Cardiac fibroblast (primary cell): ENCODE measurements around the gene PTPRR.

Source experiments
- DNase-seq, 2 donors: peaks; one replicate each; pipeline versions ENCODE4 v3.0.0 to v3.0.0-alpha.2; 2010; ENCODE audit warnings: low read depth in 2 of 2
- H3K4me3 ChIP-seq, 2 donors: replicated peaks in 1 of 2; 1 replicate in 1 of 2; 2 replicates in 1 of 2; pipeline ENCODE4 v1.5.1; 2011; ENCODE audit warnings: low read depth in 2 of 2, low read length in 2 of 2, mild to moderate bottlenecking in 2 of 2, moderate library complexity in 1 of 2
- CTCF ChIP-seq: IDR thresholded peaks from one replicate; pipeline ENCODE4 v1.5.1; 2011; ENCODE audit warnings: low read depth, mild to moderate bottlenecking, low read length, inconsistent platforms

The PTPRR gene

DNA sequence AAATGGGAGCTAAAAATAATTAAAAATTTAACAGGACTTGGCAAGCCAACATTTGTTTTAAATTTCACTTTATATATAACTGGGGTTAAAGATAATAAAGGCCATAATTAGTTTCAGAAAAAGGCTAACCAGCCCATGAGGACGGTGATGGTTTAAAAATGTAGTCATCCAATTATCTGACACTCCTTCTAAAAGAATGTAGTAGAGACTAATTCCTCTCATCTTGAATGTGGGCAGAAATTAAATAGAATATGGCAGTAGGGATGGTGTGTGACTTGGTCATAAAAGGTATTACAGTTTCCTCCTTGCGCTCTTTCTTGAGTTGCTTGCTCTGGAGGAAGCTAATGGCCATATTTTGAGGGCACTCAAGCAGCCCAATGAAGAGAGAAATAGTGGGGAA is 234.2 kb downstream of the PTPRR start:
- no peak for TF ChIP-seq CTCF
- DNase-seq: no peak
- no peak overlapping the region for H3K4me3 ChIP-seq

DNA sequence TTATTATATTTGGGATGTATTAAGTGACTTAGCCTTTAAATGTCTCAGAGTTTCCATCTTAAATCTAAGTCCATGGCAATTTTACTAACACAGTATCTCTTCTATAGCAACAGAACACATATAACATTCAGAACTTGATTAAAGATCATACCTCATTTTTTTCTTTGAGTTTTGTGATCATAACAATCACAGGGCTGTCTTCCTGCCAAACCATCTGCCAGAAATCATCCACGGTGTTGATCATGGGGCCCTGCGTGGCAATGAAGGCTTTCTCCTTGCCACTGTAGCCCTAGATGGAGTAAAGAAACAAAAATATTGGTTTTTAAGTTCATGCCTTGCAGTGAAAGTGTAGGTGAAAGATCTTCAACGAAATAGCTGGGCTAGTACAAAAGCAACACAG is 236.6 kb downstream of the PTPRR start:
- TF ChIP-seq CTCF: no peak
- no peak for DNase-seq
- H3K4me3 ChIP-seq: no peak overlapping the region

GRCh38 chr12:70671698-70672097 is 248.8 kb downstream of the PTPRR start:
- no peak for TF ChIP-seq CTCF
- no peak overlapping the region for H3K4me3 ChIP-seq
- no peak for DNase-seq

DNA sequence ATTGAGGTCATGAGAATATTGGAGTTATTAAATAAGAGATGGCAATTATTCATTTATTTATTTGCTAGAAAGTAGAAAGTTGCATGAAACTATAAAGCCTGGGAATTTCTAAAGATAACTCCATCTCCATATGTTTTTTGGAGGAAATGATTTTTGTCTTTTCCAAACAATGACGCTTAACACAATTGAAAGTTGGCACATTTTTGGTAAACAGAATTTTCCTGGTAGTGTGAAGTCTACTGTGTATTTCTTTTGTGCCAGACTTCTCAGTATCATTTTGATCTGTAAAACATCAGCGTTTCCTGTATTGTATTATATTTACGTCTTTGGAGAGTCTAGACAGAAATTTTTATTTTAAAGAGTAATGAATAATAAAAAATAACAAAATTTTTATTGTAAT is 249.6 kb downstream of the PTPRR start:
- TF ChIP-seq CTCF: no peak
- DNase-seq: no peak
- no peak overlapping the region for H3K4me3 ChIP-seq

DNA sequence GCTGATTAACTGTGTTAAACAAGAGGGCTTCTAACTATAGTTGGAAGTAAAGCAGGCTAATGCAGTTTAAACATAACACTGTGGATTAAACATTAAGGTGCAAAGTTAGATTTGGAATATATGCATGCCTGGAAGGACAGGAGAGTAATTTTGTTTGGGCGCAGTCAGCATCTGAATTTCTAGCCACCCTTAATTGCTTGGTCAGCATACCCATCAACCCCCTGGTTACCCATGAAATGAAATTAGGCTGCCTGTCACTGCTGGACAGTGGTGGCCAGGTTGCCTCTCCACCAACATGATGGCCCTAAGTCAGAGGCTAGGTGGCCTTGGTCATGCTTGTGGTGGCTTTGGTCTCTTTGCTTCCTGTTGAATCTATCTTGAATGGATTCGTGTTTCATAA is 253.3 kb downstream of the PTPRR start:
- no peak for DNase-seq
- TF ChIP-seq CTCF: no peak
- H3K4me3 ChIP-seq: no peak overlapping the region

- DNase-seq: no peak
- no peak for TF ChIP-seq CTCF
- no peak overlapping the region for H3K4me3 ChIP-seq
Observed at GRCh38 chr12:70666364-70666763, 254.2 kb downstream of the PTPRR start.

- TF ChIP-seq CTCF: no peak
- DNase-seq: peak; percentile 8 to 38
- H3K4me3 ChIP-seq: no peak overlapping the region
Observed at GRCh38 chr12:70664465-70664881, 256.1 kb downstream of the PTPRR start.
